GF-D8 (cell line): Measurements from ENCODE around the gene KRT36.

Experiments used
- DNase-seq: peaks from one replicate; lab custom pipeline; 2025; lab: John Stamatoyannopoulos, UW

KRT36 gene

DNA sequence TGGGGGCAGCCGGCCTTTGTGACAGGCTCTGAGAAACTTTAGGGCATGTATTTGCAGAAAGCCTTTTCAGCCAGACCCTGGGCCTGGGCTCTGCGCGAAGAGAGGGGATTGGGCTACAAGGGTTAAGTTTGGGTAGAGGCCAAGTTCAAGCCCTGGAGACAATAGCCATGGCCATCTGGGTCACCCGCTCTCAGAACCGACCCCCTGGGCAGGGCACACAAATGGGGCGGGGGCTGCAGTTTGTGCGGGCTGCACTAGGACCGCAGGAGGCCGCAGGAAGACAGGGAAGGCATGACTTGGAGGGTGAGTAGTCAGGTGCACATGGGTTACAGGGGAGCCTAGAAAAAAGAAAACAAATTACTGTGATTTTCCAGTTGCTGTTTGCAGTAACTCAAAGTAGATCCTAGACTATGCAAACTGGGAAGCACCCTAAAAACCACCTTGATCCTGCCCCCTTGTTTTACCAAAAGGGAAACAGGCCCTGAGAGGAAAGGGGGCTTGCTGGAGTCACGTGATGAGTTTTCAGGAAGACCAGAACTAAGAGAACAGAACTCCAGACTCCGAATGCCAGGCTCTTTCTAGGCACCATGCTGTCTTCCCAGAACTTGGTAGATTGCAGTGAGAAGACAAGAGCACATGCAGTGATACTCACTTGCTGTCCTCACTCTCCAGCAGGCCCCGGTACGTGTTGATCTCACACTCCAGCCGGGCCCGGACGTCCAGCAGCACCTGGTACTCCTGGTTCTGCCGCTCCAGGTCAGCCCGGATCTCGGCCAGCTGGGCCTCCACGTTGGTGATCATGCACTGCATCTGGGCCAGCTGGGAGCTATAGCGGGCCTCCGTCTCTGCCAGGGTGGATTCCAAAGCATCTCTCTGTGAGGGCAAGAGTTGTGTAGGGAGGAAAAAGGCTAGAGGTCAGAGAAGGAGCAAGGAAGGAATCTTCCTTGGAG, 12.6 kb downstream of the KRT36 start:
- no peak for DNase-seq

GRCh38 chr17:41475421-41475820, 14.3 kb downstream of the KRT36 start:
- no peak for DNase-seq

DNA sequence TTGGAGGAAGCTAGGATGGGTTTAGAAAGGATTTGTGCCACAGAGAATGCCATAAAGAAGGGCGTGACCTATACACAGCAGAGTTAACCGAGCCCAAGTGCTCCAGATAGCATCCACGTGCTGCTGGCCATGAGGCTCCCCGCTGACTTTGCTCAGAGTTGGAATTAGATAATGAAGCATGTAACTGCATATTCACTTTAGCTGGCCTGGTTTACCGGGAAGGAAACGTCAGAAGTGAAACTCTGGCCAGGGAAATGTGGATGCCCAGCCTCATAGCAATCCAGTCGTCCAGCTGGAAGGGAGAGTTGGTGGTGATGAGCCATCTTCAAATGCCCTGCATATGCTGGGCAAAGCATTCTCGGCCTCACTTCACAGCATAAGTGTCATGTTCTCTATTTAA, 14.8 kb downstream of the KRT36 start:
- no peak for DNase-seq

DNA sequence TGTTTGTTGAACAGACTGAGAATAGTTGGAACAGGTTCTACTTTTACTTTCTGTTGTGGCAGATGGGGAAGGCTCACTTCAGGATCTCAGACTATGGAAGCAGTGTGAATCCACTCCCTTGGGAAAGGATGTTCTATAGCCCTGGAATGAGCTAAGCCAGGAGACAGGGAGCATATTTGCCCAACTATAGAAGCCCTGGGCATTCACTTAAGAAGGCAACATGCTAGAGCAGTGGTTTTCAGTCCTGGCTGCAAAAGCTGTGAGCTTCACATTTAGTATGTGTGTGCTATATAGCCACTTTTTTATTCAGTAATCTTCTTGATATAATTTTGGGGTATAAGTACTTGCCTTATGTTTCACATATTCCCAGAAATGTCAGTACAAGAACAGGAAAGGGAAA, 21.4 kb downstream of the KRT36 start:
- DNase-seq, result no peak

- DNase-seq, result no peak
Observed at GRCh38 chr17:41467561-41467960, 22.1 kb downstream of the KRT36 start.

DNA sequence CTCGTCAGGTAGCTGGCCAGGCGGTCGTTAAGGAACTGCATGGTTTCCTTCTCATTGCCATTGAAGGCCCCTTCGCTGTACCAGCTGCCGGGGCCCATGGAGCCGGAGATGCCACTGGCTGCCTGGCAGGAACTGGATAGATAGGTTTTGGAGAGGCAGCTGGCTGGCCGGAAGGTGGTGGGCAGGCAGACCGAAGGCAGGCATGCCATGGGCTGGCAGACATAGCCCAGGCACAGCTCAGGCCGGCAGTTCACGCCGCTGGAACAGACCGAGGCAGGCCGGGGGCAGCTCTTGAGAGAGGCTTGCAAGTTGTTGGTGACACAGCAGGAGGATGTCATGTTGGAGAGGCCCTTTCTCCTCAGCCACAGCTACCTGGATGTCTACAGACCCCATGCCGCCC, 22.7 kb downstream of the KRT36 start, which contains the start of gene KRT32:
KRT32 (minus strand) TSS at position 399 of the 400 bp plus-strand sequence; CDS start at position 338, 61 bp downstream.
- DNase-seq, result no peak

DNA sequence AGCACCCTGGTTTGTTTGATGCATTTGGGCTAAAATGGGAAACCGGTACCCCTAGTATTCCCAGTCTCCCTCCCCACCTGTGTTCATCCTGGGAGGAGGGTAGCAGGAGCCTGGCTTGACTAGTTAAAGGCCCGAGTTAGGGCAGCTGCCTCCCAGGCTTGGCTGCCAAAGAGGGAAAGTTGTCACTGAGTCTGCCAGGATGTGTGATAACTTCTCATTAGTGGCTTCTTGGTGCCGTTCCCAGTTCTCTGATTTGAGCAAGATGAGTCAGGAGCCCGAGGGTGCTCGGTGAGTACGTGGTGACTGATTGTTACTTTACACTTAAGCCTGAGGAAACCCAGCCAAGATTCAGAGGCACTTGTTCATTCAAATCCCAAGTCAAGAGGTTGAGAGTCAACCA, 25.0 kb downstream of the KRT36 start:
- no peak for DNase-seq

- DNase-seq, result no peak
Observed at GRCh38 chr17:41464173-41464572, 25.5 kb downstream of the KRT36 start.

DNA sequence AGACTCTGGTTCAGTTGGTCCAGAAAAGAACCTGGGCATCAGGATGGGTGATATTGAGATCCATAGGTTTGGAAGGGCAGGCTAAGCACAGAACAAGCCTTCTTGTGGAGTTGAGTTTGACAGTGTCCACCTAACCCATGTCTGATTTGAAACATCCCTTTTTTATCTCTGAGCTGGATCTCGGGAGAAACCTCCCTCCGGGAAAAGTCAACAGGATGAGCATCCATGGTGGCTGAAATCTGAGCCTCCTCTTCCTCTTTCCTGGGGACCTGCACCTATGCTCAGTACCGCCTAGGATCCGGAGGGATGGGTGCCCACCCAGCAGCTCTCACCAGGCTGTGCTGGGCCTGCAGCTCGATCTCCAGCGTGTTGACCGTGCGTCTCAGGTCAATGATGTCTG, 26.0 kb downstream of the KRT36 start:
- DNase-seq, result no peak

GRCh38 chr17:41462705-41463104, 27.0 kb downstream of the KRT36 start:
- no peak for DNase-seq

GRCh38 chr17:41457676-41458075, 32.0 kb downstream of the KRT36 start:
- no peak for DNase-seq

DNA sequence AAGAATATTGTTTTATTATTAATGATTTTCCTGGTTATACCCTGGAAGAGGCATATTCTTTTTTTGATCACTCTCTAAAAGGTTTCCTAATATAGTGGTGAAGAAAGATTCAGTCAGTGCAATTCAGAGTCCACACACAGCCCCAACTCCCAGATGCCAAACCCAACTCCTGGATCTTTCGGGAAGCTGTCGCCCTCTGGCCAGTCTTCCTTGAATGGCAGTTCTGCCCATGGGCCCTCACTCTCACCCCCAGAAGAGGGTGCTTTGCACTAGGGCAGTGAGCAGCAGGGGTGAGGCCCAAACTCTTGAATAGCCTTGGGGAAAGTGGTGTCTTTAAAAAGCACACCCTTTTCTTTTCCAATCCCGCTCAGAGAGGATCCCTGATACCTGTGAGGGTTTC, 33.5 kb downstream of the KRT36 start:
- no peak for DNase-seq

GRCh38 chr17:41455236-41455635, 34.5 kb downstream of the KRT36 start:
- DNase-seq, result no peak

- DNase-seq, result no peak
Observed at GRCh38 chr17:41453066-41453465, 36.6 kb downstream of the KRT36 start.

GRCh38 chr17:41452281-41452680, 37.4 kb downstream of the KRT36 start:
- DNase-seq, result no peak

DNA sequence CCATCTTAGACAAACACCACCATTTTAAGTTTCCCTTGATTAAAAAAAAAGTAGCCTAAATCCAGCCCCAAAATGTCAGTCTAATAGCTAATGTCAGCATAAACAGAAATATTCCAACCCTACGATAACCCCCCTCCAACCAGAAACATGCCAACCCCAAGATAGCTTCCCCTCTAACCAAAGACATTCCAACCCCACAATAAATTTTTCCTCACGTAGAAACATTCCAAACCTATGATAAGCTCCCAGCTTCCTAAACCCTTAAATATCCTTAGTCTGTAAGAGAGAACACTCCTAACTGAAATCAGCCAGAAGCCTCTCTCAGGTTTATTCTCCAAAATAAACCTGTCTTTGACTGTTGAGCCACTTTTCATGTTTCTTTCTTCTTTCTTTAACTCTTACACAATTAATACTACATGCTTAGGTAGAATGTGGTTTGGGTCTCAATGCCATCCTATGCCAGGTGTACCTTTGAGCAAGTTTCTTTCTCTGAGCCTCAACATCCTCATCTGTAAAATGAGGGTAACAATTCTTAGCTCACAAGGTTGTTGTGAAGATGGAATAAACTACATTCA, 38.5 kb downstream of the KRT36 start:
- no peak for DNase-seq

DNA sequence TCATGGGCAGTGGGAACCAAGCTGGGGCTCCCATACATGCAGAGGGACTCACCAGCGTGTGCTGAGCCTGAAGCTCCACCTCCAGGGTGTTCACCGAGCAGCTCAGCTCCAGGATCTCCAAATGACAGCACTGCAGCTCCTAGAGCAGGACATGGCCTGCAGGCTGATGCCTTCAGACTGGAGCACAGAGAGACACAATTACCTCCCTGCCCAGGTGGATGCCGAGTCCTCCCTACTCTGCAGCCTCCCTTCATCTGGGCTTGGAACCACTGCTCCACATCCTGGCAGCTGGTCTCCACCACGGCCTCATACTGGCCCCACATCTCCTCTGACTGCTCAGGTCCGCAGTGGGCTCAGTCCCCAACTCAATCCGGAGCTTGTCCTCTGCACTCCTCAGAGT, 40.7 kb downstream of the KRT36 start:
- no peak for DNase-seq

DNA sequence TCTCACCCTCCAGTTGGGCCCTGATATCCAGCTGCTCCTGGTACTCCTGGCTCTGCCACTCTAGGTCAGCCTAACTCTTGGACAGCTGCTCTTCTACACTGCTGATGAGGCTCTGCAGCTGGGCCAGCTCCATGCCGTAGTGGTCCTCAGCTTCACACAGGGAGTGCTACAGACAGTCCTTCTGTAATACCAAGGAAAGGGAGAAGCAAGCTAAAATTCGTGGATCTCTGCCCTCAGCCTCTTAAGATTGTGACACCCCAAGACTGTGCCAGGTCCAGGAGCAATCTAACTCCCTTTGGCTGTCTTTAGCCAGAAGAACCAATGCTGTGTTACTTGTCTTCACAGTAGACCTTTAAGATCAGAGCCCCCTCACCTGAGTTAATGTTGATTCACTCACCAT, 41.2 kb downstream of the KRT36 start:
- no peak for DNase-seq

DNA sequence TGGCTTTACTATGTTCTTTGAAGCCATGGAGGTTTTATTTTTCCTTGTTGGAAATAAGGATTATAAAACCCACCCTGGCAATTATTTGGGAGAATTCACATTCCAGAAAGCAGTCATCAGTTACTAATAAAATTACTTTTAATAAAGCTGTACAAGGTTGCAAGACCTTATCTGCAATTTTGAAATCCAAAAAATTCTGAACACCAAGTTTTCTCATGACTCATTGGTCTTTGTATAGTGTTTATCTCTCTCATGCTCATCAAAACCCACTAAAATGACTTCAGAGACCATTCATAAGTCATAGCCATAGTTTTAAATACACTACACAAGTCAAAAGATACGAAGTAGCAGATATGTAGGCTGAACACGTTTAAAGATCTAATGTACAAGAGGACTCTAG, 42.9 kb downstream of the KRT36 start:
- DNase-seq, result no peak

- DNase-seq, result no peak
Observed at GRCh38 chr17:41444640-41445039, 45.1 kb downstream of the KRT36 start.

- no peak for DNase-seq
Observed at GRCh38 chr17:41444186-41444585, 45.5 kb downstream of the KRT36 start.

DNA sequence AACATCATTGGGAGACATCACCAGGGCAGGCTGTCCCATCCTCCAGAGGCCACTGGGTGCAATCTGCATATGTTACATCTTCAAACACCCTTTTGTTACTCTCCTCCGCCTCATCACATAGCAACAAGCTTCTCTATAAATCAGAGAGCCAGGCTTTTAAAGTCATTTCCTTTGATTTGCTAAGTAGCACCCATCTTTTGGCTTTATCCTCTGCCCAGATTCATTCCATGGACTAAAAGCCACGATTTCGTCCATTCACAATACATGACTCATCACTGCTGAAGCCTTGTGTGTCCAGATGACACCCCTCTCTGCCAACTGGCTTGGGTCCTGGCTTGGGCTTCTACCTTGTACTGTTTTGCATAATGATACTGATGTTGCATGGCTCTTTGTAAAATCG, 47.0 kb downstream of the KRT36 start:
- no peak for DNase-seq

GRCh38 chr17:41440531-41441033, 49.1 kb downstream of the KRT36 start, which contains the start of gene KRT38:
TSS of gene KRT38 (minus strand) at chr17:41440983. CDS start at chr17:41440921, 62 bp downstream.
- DNase-seq, result no peak
